H9 (cell line): Measurements from ENCODE around the gene EPHA4. TPM values are rescaled to one million over a fixed set of nuclear protein-coding genes. Genes with fewer than 3 reads are reported as not detected.

ENCODE experiments used
- DNase-seq: peaks from one replicate; pipeline ENCODE4 v3.0.0-alpha.2; 2017
- H2AFZ ChIP-seq: one replicate; pipeline ENCODE4 v1.6.1; 2013; ENCODE audit warnings: mild to moderate bottlenecking, low read length, control low read depth, moderate library complexity
- H2AK5ac ChIP-seq: 2 replicates; pipeline ENCODE4 v1.6.1; 2013; ENCODE audit warnings: low read length, control low read depth, mixed read lengths; ENCODE audit not compliant: insufficient read length
- H2BK120ac ChIP-seq: one replicate; pipeline ENCODE4 v1.6.1; 2013; ENCODE audit warnings: low read depth, mild to moderate bottlenecking, low read length, control low read depth, inconsistent platforms; ENCODE audit not compliant: poor library complexity, severe bottlenecking
- H2BK12ac ChIP-seq: 2 replicates; pipeline ENCODE4 v1.6.1; 2013; ENCODE audit warnings: low read length, control low read depth, mixed read lengths, low read depth; ENCODE audit not compliant: insufficient read length
- H2BK15ac ChIP-seq: 2 replicates; pipeline ENCODE4 v1.6.1; 2013; ENCODE audit warnings: low read depth, low read length, control low read depth
- H2BK20ac ChIP-seq: one replicate; pipeline ENCODE4 v1.6.1; 2013; ENCODE audit warnings: low read depth, mild to moderate bottlenecking, low read length, control low read depth, inconsistent platforms; ENCODE audit not compliant: poor library complexity, severe bottlenecking
- H2BK5ac ChIP-seq: 2 replicates; pipeline ENCODE4 v1.6.1; 2013; ENCODE audit warnings: low read length, control low read depth, mixed read lengths; ENCODE audit not compliant: insufficient read length
- H3K14ac ChIP-seq: 2 replicates; pipeline ENCODE4 v1.6.1; 2013; ENCODE audit warnings: low read length, control low read depth; ENCODE audit not compliant: insufficient read depth
- H3K18ac ChIP-seq: 2 replicates; pipeline ENCODE4 v1.6.1; 2013; ENCODE audit warnings: low read depth, mild to moderate bottlenecking, mixed read lengths, low read length, control low read depth; ENCODE audit not compliant: insufficient read length
- H3K23ac ChIP-seq: 2 replicates; pipeline ENCODE4 v1.6.1; 2013; ENCODE audit warnings: low read length, control low read depth, mixed read lengths, low read depth; ENCODE audit not compliant: insufficient read length
- H3K23me2 ChIP-seq: 2 replicates; pipeline ENCODE4 v1.6.1; 2013; ENCODE audit warnings: low read depth, mild to moderate bottlenecking, mixed read lengths, low read length, control low read depth; ENCODE audit not compliant: insufficient read length, poor library complexity, severe bottlenecking
- H3K27ac ChIP-seq: 2 replicates; pipeline ENCODE4 v1.5.1; 2013; ENCODE audit warnings: low read length, control low read depth, mixed read lengths, low read depth; ENCODE audit not compliant: insufficient read length
- H3K27me3 ChIP-seq: 2 replicates; pipeline ENCODE4 v1.6.1; 2013; ENCODE audit warnings: low read length, control low read depth, inconsistent platforms; ENCODE audit not compliant: insufficient read depth
- H3K4ac ChIP-seq: 2 replicates; pipeline ENCODE4 v1.6.1; 2013; ENCODE audit warnings: low read depth, mild to moderate bottlenecking, control low read depth, inconsistent platforms, low read length, moderate library complexity
- H3K4me1 ChIP-seq: 2 replicates; pipeline ENCODE4 v1.6.1; 2013; ENCODE audit warnings: low read length, control low read depth, inconsistent platforms; ENCODE audit not compliant: insufficient read depth
- H3K4me2 ChIP-seq: 2 replicates; pipeline ENCODE4 v1.6.1; 2013; ENCODE audit warnings: low read length, control low read depth, mixed read lengths; ENCODE audit not compliant: insufficient read length, insufficient read depth
- H3K56ac ChIP-seq: 2 replicates; pipeline ENCODE4 v1.6.1; 2013; ENCODE audit warnings: low read depth, mild to moderate bottlenecking, mixed read lengths, low read length, control low read depth; ENCODE audit not compliant: insufficient read length
- H3K79me1 ChIP-seq: 2 replicates; pipeline ENCODE4 v1.6.1; 2013; ENCODE audit warnings: low read depth, mild to moderate bottlenecking, moderate library complexity, low read length, control low read depth, inconsistent platforms; ENCODE audit not compliant: insufficient read depth, poor library complexity, severe bottlenecking
- H3K79me2 ChIP-seq: 2 replicates; pipeline ENCODE4 v1.6.1; 2013; ENCODE audit warnings: low read length, control low read depth, inconsistent platforms; ENCODE audit not compliant: insufficient read depth
- H3K9ac ChIP-seq: 2 replicates; pipeline ENCODE4 v1.6.1; 2013; ENCODE audit warnings: low read length, control low read depth, mixed read lengths; ENCODE audit not compliant: insufficient read length; ENCODE audit errors: extremely low read depth
- H3K9me3 ChIP-seq: one replicate; pipeline ENCODE4 v1.6.1; 2013; ENCODE audit warnings: low read depth, low read length, inconsistent platforms; ENCODE audit not compliant: control insufficient read depth
- H3T11ph ChIP-seq: one replicate; pipeline ENCODE4 v1.6.1; 2013; ENCODE audit warnings: mild to moderate bottlenecking, low read length, control low read depth, inconsistent platforms
- H4K20me1 ChIP-seq: one replicate; pipeline ENCODE4 v1.6.1; 2013; ENCODE audit not compliant: control insufficient read depth, insufficient read length, insufficient read depth
- H4K5ac ChIP-seq: 2 replicates; pipeline ENCODE4 v1.6.1; 2013; ENCODE audit warnings: low read depth, mild to moderate bottlenecking, mixed read lengths, low read length, control low read depth; ENCODE audit not compliant: insufficient read length
- H4K8ac ChIP-seq: replicated peaks from 2 replicates; pipeline ENCODE4 v1.6.1; 2013; ENCODE audit warnings: low read length, control low read depth, mixed read lengths, low read depth; ENCODE audit not compliant: insufficient read length
- H4K91ac ChIP-seq: 2 replicates; pipeline ENCODE4 v1.6.1; 2013; ENCODE audit warnings: low read depth, mild to moderate bottlenecking, moderate library complexity, mixed read lengths, low read length, control low read depth; ENCODE audit not compliant: insufficient read length
- H3K27ac Mint-ChIP-seq, 3 experiments: 2 replicates in 2 of 3; 3 replicates in 1 of 3; pipeline ENCODE4 v1.8.0; 2020 to 2021; ENCODE audit warnings: mixed read lengths in 3 of 3, mild to moderate bottlenecking in 1 of 3, moderate library complexity in 1 of 3
- H3K27me3 Mint-ChIP-seq: 2 replicates; pipeline ENCODE4 v1.8.0; 2021; ENCODE audit warnings: low read depth, mild to moderate bottlenecking, moderate library complexity, mixed read lengths
- H3K36me3 Mint-ChIP-seq, 3 experiments: 2 replicates in 2 of 3; 3 replicates in 1 of 3; pipeline ENCODE4 v1.8.0; 2020 to 2021; ENCODE audit warnings: low read depth in 3 of 3, mixed read lengths in 3 of 3; ENCODE audit not compliant: insufficient read depth in 1 of 3
- H3K4me1 Mint-ChIP-seq, 2 experiments: 2 replicates each; pipeline ENCODE4 v1.8.0; 2020; ENCODE audit warnings: mixed read lengths in 2 of 2
- H3K4me3 Mint-ChIP-seq, 2 experiments: 2 replicates in 1 of 2; 3 replicates in 1 of 2; pipeline ENCODE4 v1.8.0; 2020 to 2021; ENCODE audit warnings: mild to moderate bottlenecking in 2 of 2, mixed read lengths in 2 of 2, moderate library complexity in 1 of 2
- H3K9me3 Mint-ChIP-seq, 2 experiments: 2 replicates in 1 of 2; 3 replicates in 1 of 2; pipeline ENCODE4 v1.8.0; 2020; ENCODE audit warnings: mild to moderate bottlenecking in 2 of 2, mixed read lengths in 2 of 2, moderate library complexity in 1 of 2
- WGBS: extraction: QIAGEN DNeasy Blood & Tissue Kit; methylation state at CpG from one replicate; pipeline ENCODE4 v1.1.7; 2013; ENCODE audit warnings: missing lambda C conversion rate, low lambda C conversion rate, mixed read lengths; ENCODE audit not compliant: insufficient read length; ENCODE audit errors: extremely low coverage; 5-methylcytosine and 5-hydroxymethylcytosine counted together
- total RNA-seq: library from RNA; stranded (reverse); gene quantifications from 2 replicates; pipeline ENCODE4 v1.2.1, GENCODE V29; 2021
- TF ChIP-seq, protein P1 (sequence below): fragments of 200-600 bp; sonication (generic); conservative IDR thresholded peaks from 3 replicates; pipeline ENCODE4 v1.8.0; 2021; ENCODE audit warnings: antibody characterized with exemption, mild to moderate bottlenecking

The EPHA4 gene
- total RNA-seq, 1 experiment from 2014 or later: 25.1 TPM

DNA sequence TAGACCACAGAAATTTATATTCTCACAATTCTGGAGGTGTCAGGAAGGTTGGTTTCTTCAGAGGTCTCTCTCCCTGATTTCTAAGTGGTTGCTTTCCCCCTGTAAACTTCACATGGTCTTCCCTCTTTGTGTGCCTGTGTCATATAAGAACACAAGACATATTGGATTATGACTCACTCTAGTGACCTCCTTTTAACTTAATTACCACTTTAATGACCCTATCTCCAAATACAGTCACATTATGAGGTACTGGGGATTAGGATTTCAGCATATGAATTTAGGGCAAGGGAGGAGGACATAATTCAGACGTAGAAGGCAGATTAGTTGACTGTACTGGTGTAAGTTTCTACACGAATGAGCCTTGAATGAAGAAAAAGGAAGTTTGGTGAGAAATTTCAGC lies 38.2 kb upstream of the EPHA4 start:
- Histone ChIP-seq H3K23me2 (no peaks in the 10 kb centered on the region), H2BK12ac (no peak overlapping the region), H3K79me2 (no peaks in the 10 kb centered on the region), H3K27ac (no peak overlapping the region), H4K91ac (no peak overlapping the region), H3K18ac (no peak overlapping the region), H4K8ac (no peak overlapping the region), H2BK120ac (no peak overlapping the region), H3K27me3 (no peaks in the 10 kb centered on the region), H2BK5ac (no peak overlapping the region), H3K23ac (no peak overlapping the region), H3K14ac (no peak overlapping the region), H2BK15ac (no peak overlapping the region), H2AK5ac (no peak overlapping the region), H3K79me1 (no peaks in the 10 kb centered on the region), H4K5ac (no peak overlapping the region), H3K4me1 (no peaks in the 10 kb centered on the region; the same call in 1 of the 2 replicates), H3K9ac (no peak overlapping the region), H3K4ac (no peak overlapping the region), H3T11ph (no peak overlapping the region), H3K9me3 (no peaks in the 10 kb centered on the region), H3K4me2 (no peak overlapping the region), H4K20me1 (no peaks in the 10 kb centered on the region), H2AFZ (no peak overlapping the region), H2BK20ac (no peak overlapping the region), H3K56ac (no peak overlapping the region)
- Mint-ChIP-seq H3K9me3 (no peaks in the 10 kb centered on the region; a peak in 1 of 5 replicates), H3K36me3 (no peaks in the 10 kb centered on the region), H3K27me3 (no peaks in the 10 kb centered on the region), H3K4me1 (peaks cover 22 to 32% of the 10 kb centered on the region in 2 experiments), H3K27ac (no peak overlapping the region), H3K4me3 (no peak overlapping the region)
- TF ChIP-seq, protein P1, sequence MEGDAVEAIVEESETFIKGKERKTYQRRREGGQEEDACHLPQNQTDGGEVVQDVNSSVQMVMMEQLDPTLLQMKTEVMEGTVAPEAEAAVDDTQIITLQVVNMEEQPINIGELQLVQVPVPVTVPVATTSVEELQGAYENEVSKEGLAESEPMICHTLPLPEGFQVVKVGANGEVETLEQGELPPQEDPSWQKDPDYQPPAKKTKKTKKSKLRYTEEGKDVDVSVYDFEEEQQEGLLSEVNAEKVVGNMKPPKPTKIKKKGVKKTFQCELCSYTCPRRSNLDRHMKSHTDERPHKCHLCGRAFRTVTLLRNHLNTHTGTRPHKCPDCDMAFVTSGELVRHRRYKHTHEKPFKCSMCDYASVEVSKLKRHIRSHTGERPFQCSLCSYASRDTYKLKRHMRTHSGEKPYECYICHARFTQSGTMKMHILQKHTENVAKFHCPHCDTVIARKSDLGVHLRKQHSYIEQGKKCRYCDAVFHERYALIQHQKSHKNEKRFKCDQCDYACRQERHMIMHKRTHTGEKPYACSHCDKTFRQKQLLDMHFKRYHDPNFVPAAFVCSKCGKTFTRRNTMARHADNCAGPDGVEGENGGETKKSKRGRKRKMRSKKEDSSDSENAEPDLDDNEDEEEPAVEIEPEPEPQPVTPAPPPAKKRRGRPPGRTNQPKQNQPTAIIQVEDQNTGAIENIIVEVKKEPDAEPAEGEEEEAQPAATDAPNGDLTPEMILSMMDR: no peak
- WGBS: no CpG with 5 or more reads among the region's 2 CpGs
- DNase-seq: no peak
